DOHH2 (cell line): Measurements from ENCODE around the gene HLCS.

ENCODE experiments used
- H3F3A ChIP-seq: fragments of 200-600 bp; sonication (generic), shearing (Covaris generic); 2 replicates; pipeline ENCODE4 v1.6.0; 2016; ENCODE audit warnings: antibody characterized with exemption, mild to moderate bottlenecking; ENCODE audit not compliant: control insufficient read depth, insufficient read depth
- H3K27ac ChIP-seq: fragments of 200-600 bp; sonication (generic); 2 replicates; pipeline ENCODE4 v1.5.1; 2014; ENCODE audit warnings: low read depth, mild to moderate bottlenecking, low read length, moderate library complexity
- H3K27me3 ChIP-seq: fragments of 200-600 bp; sonication (generic); 2 replicates; pipeline ENCODE4 v1.6.1; 2014; ENCODE audit warnings: mild to moderate bottlenecking, low read length, mixed read lengths; ENCODE audit not compliant: control insufficient read depth
- H3K36me3 ChIP-seq: fragments of 200-600 bp; sonication (generic); 2 replicates; pipeline ENCODE4 v1.6.1; 2014; ENCODE audit warnings: mild to moderate bottlenecking, low read length, moderate library complexity, mixed read lengths; ENCODE audit not compliant: control insufficient read depth
- H3K4me1 ChIP-seq: fragments of 200-600 bp; sonication (generic); 2 replicates; pipeline ENCODE4 v1.6.1; 2014; ENCODE audit warnings: mild to moderate bottlenecking, low read length, mixed read lengths; ENCODE audit not compliant: control insufficient read depth
- H3K4me2 ChIP-seq: fragments of 200-600 bp; sonication (generic); 2 replicates; pipeline ENCODE4 v1.6.0; 2014; ENCODE audit warnings: mild to moderate bottlenecking, low read length, moderate library complexity
- H3K4me3 ChIP-seq: fragments of 200-600 bp; sonication (generic); 2 replicates; pipeline ENCODE4 v1.5.1; 2014; ENCODE audit warnings: mild to moderate bottlenecking, low read length, mixed read lengths
- H3K79me2 ChIP-seq: fragments of 200-600 bp; sonication (generic); 2 replicates; pipeline ENCODE4 v1.6.1; 2014; ENCODE audit warnings: mild to moderate bottlenecking, low read length, mixed read lengths; ENCODE audit not compliant: control insufficient read depth
- H3K9me2 ChIP-seq: fragments of 200-600 bp; sonication (generic); replicated peaks from 2 replicates; pipeline ENCODE4 v1.6.1; 2014; ENCODE audit warnings: mild to moderate bottlenecking, low read length, mixed read lengths; ENCODE audit not compliant: control insufficient read depth
- H3K9me3 ChIP-seq: fragments of 200-600 bp; sonication (generic); 2 replicates; pipeline ENCODE4 v1.6.1; 2014; ENCODE audit warnings: antibody characterized with exemption, low read length, mixed read lengths; ENCODE audit not compliant: control insufficient read depth, insufficient read depth
- H4K20me1 ChIP-seq: fragments of 200-600 bp; sonication (generic); 2 replicates; pipeline ENCODE4 v1.6.0; 2014; ENCODE audit warnings: low read depth, mild to moderate bottlenecking, antibody characterized with exemption, low read length, moderate library complexity; ENCODE audit not compliant: control insufficient read depth, insufficient read depth
- EZH2phosphoT487 ChIP-seq: fragments of 200-600 bp; sonication (generic); IDR thresholded peaks from 2 replicates; pipeline ENCODE4 v1.6.1; 2017; ENCODE audit warnings: borderline replicate concordance, mild to moderate bottlenecking, antibody characterized with exemption, low read length, moderate library complexity, mixed read lengths
- TF ChIP-seq, protein P1 (sequence below): fragments of 200-600 bp; sonication (generic); IDR thresholded peaks from one replicate; pipeline ENCODE4 v1.5.1; 2014; ENCODE audit warnings: antibody characterized with exemption, mild to moderate bottlenecking, low read depth, low read length; ENCODE audit not compliant: poor library complexity, severe bottlenecking

Gene HLCS

DNA sequence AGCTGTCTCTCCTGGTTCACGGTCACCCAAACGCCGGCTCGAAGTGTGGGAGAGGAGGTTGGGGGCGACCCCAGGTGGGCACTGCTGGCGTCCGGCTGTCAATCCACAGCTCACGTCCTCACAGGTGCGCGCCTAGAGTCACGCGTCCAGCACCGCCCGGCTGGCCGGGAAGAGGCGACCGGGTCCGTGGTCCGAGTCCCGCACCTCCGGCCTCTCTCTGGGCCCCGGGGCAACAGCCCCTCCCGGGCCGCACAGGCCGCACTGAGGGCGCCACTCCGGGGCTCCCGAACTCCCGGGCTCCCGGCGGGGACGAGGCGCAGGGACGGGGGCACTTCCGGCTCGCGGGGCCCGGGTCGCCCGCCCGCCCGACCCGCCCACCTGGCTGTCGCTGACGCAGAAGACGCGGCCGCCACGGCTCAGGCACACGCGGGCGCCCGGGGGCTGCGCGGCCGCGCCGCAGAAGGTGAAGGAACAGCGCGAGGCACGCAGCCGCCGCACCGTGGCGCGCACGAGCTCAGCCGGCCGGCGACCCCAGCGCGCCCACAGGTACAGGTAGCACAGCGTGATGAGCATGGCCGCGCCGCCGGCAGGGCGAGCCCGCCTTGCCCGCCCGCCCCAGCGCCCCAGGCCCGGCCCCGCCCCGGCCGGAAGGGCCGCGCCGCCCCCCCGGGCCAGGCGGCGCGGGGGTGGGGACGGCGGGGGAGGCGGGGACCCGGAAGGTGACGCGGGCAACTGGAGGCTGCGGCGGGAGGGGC is at the start of gene HLCS:
TSS of gene HLCS (minus strand) at position 604 of the 755 bp plus-strand sequence. CDS start at position 573, 31 bp downstream.
- TF ChIP-seq, protein P1, sequence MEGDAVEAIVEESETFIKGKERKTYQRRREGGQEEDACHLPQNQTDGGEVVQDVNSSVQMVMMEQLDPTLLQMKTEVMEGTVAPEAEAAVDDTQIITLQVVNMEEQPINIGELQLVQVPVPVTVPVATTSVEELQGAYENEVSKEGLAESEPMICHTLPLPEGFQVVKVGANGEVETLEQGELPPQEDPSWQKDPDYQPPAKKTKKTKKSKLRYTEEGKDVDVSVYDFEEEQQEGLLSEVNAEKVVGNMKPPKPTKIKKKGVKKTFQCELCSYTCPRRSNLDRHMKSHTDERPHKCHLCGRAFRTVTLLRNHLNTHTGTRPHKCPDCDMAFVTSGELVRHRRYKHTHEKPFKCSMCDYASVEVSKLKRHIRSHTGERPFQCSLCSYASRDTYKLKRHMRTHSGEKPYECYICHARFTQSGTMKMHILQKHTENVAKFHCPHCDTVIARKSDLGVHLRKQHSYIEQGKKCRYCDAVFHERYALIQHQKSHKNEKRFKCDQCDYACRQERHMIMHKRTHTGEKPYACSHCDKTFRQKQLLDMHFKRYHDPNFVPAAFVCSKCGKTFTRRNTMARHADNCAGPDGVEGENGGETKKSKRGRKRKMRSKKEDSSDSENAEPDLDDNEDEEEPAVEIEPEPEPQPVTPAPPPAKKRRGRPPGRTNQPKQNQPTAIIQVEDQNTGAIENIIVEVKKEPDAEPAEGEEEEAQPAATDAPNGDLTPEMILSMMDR: no peak
- TF ChIP-seq EZH2phosphoT487: no peak
- Histone ChIP-seq H3K4me2 (peak within 1 kb of the TSS; percentile 95), H3K27me3 (no peaks in the 10 kb centered on the region), H3K4me1 (peaks cover 24% of the 10 kb centered on the region), H3K36me3 (no peaks in the 10 kb centered on the region), H3K79me2 (peaks cover 9% of the 10 kb centered on the region), H3F3A (peaks cover 21% of the 10 kb centered on the region), H3K9me2 (no peaks in the 10 kb centered on the region), H3K27ac (peak within 1 kb of the TSS; percentile 46; the same call in 1 of the 2 replicates), H3K9me3 (no peaks in the 10 kb centered on the region), H3K4me3 (peak within 1 kb of the TSS; percentile 96), H4K20me1 (no peaks in the 10 kb centered on the region)

DNA sequence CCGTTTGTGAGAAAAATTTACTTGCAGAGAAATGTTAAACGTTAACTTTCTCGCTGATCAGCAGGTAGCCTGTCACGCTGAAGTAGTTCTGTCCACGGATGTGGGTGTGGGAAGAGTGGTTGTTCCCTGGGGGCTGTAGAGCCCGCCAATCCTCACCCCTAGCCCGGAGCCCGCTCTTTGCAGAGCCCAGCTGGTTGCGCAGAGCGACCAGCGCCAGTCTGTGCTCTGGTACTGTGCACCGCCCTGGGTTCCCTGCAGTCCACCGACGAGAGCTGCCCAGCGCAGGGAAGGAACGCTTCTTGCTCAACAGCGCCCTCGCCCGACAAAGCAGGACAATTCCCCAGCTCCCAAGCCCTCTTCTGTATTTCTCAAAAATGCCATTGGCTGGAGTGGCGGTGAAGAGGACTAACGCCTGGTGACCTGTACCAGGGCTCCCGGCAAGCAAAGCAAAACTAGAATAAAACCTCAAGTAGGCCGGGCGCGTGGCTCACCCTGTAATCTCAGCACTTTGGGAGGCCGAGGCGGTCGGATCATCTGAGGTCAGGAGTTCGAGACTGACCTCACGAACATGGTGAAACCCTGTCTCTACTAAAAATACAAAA is 43.4 kb upstream of the HLCS start:
- 0 out of 2 replicates have a peak, but pooled peaks cover 4% of the 10 kb centered on the region for H3F3A ChIP-seq
- H3K27ac ChIP-seq: no peak overlapping the region
- TF ChIP-seq, protein P1: peak; percentile 85
- no peak for TF ChIP-seq EZH2phosphoT487
- peak overlapping the region; percentile 56 for H3K4me3 ChIP-seq
- H4K20me1 ChIP-seq: no peaks in the 10 kb centered on the region
- no peaks in the 10 kb centered on the region for H3K9me3 ChIP-seq
- H3K36me3 ChIP-seq: no peaks in the 10 kb centered on the region
- peak overlapping the region; percentile 69 for H3K4me2 ChIP-seq
- no peaks in the 10 kb centered on the region for H3K79me2 ChIP-seq
- peaks cover 6% of the 10 kb centered on the region for H3K4me1 ChIP-seq
- H3K27me3 ChIP-seq: peaks cover 5% of the 10 kb centered on the region; the same call in 1 of the 2 replicates
- H3K9me2 ChIP-seq: no peaks in the 10 kb centered on the region

DNA sequence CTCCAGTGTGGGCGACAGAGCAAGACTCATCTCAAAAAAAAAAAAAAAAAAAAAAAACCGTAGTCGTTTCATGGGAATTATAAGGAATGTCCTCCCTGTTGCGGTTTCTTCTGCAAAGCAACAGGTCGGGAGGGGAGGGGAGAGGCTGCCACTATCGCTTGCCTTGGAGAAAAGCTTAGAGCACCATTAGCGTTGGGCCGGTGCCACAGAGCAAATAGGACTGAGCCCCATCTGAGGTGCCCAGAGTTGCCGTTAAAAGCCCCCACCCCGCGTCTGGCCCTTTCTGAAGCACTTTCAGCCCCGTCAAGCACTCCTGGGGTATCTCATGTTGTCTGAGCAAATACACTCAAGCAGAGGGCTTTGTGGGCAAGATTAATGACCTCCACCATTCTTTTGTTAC is 42.3 kb upstream of the HLCS start:
- Histone ChIP-seq H4K20me1 (no peaks in the 10 kb centered on the region), H3K4me1 (peaks cover 6% of the 10 kb centered on the region), H3K36me3 (no peaks in the 10 kb centered on the region), H3K79me2 (no peaks in the 10 kb centered on the region), H3K9me3 (no peaks in the 10 kb centered on the region), H3K4me3 (no peak overlapping the region), H3K27ac (no peak overlapping the region), H3K4me2 (no peak overlapping the region), H3K27me3 (peaks cover 5% of the 10 kb centered on the region; the same call in 1 of the 2 replicates), H3F3A (0 out of 2 replicates have a peak, but pooled peaks cover 4% of the 10 kb centered on the region), H3K9me2 (no peaks in the 10 kb centered on the region)
- TF ChIP-seq EZH2phosphoT487: no peak
- TF ChIP-seq, protein P1: no peak
